HEK293T (cell line): Measurements from ENCODE around the gene TNFRSF18.

Source experiments
- CTCF ChIA-PET: fragments of 350-600 bp; formaldehyde crosslinking; extraction: SDS; loops from one replicate; lab custom pipeline; 2021; ENCODE audit warnings: antibody characterized with exemption, inconsistent platforms; lab: Yijun Ruan, JAX
- POLR2A ChIA-PET: fragments of 350-600 bp; formaldehyde crosslinking; extraction: SDS; loops from one replicate; lab custom pipeline; 2020; ENCODE audit warnings: antibody characterized with exemption, inconsistent platforms; lab: Yijun Ruan, JAX
- DNase-seq: peaks from one replicate; pipeline ENCODE4 v3.0.0; 2012; ENCODE audit warnings: mixed read lengths; ENCODE audit errors: extremely low spot score
- ARNT ChIP-seq: fragments of 450-650 bp; IDR thresholded peaks from 2 replicates; pipeline ENCODE4 v1.6.1; 2017; ENCODE audit warnings: mild to moderate bottlenecking
- BHLHE40 ChIP-seq: fragments of 450-650 bp; IDR thresholded peaks from 2 replicates; pipeline ENCODE4 v1.6.1; 2016; ENCODE audit warnings: mild to moderate bottlenecking, moderate library complexity, borderline replicate concordance
- CTBP1 ChIP-seq: fragments of 450-650 bp; IDR thresholded peaks from 2 replicates; pipeline ENCODE4 v1.6.1; 2016; ENCODE audit warnings: borderline replicate concordance
- ELF4 ChIP-seq: fragments of 450-650 bp; IDR thresholded peaks from 2 replicates; pipeline ENCODE4 v1.6.1; 2017; ENCODE audit warnings: antibody characterized with exemption
- FOXA1 ChIP-seq: fragments of 450-650 bp; IDR thresholded peaks from 2 replicates; pipeline ENCODE4 v1.6.1; 2016; ENCODE audit warnings: mild to moderate bottlenecking
- FOXK2 ChIP-seq: fragments of 450-650 bp; IDR thresholded peaks from 2 replicates; pipeline ENCODE4 v1.6.1; 2016; ENCODE audit warnings: mild to moderate bottlenecking
- FOXM1 ChIP-seq: fragments of 450-650 bp; IDR thresholded peaks from 2 replicates; pipeline ENCODE4 v1.6.1; 2017; ENCODE audit warnings: mild to moderate bottlenecking, borderline replicate concordance
- HDGF ChIP-seq: fragments of 450-650 bp; IDR thresholded peaks from 2 replicates; pipeline ENCODE4 v1.6.1; 2017; ENCODE audit warnings: antibody characterized with exemption, borderline replicate concordance
- L3MBTL2 ChIP-seq: fragments of 450-650 bp; conservative IDR thresholded peaks from 2 replicates; pipeline ENCODE4 v1.6.1; 2016; ENCODE audit warnings: mild to moderate bottlenecking
- LEF1 ChIP-seq: fragments of 450-650 bp; IDR thresholded peaks from 2 replicates; pipeline ENCODE4 v1.6.1; 2017; ENCODE audit warnings: mild to moderate bottlenecking, borderline replicate concordance
- NFRKB ChIP-seq: fragments of 450-650 bp; IDR thresholded peaks from 2 replicates; pipeline ENCODE4 v1.6.1; 2016; ENCODE audit warnings: mild to moderate bottlenecking, moderate library complexity
- PKNOX1 ChIP-seq: fragments of 450-650 bp; IDR thresholded peaks from 2 replicates; pipeline ENCODE4 v1.6.1; 2016
- SP1 ChIP-seq: fragments of 450-650 bp; IDR thresholded peaks from 2 replicates; pipeline ENCODE4 v1.6.1; 2017
- SUZ12 ChIP-seq: fragments of 450-650 bp; IDR thresholded peaks from 2 replicates; pipeline ENCODE4 v1.6.1; 2016; ENCODE audit warnings: mild to moderate bottlenecking
- TARDBP ChIP-seq: fragments of 450-650 bp; IDR thresholded peaks from 2 replicates; pipeline ENCODE4 v1.6.1; 2016
- ZNF384 ChIP-seq: fragments of 450-650 bp; IDR thresholded peaks from 2 replicates; pipeline ENCODE4 v1.6.1; 2016

The TNFRSF18 gene

GRCh38 chr1:1164701-1165451 is 41.5 kb downstream of the TNFRSF18 start:
- ChIA-PET CTCF (no interaction called here), POLR2A (no interaction called here)
- no peak for TF ChIP-seq FOXM1
- TF ChIP-seq PKNOX1 = no peak
- TF ChIP-seq ARNT = no peak
- TF ChIP-seq LEF1 = no peak
- TF ChIP-seq TARDBP = no peak
- TF ChIP-seq CTBP1 = no peak
- TF ChIP-seq HDGF = no peak
- TF ChIP-seq NFRKB = no peak
- TF ChIP-seq BHLHE40 = no peak
- no peak for TF ChIP-seq L3MBTL2
- no peak for TF ChIP-seq SUZ12
- no peak for TF ChIP-seq FOXK2
- no peak for TF ChIP-seq FOXA1
- no peak for TF ChIP-seq ZNF384
- TF ChIP-seq ELF4 = no peak
- TF ChIP-seq SP1 = no peak
- no peak for DNase-seq

GRCh38 chr1:1164361-1164700 is 42.1 kb downstream of the TNFRSF18 start:
- DNase-seq = no peak
- CTCF ChIA-PET = no interaction called here
- TF ChIP-seq CTBP1 = no peak
- POLR2A ChIA-PET = no interaction called here

- DNase-seq = no peak
- ChIA-PET POLR2A (no interaction called here), CTCF (no interaction called here)
- TF ChIP-seq CTBP1 = no peak
- no peak for TF ChIP-seq ARNT
- no peak for TF ChIP-seq ZNF384
- no peak for TF ChIP-seq FOXK2
- no peak for TF ChIP-seq BHLHE40
- TF ChIP-seq SP1 = no peak
- TF ChIP-seq FOXM1 = no peak
- TF ChIP-seq L3MBTL2 = no peak
- no peak for TF ChIP-seq NFRKB
- TF ChIP-seq HDGF = no peak
- TF ChIP-seq ELF4 = no peak
- no peak for TF ChIP-seq SUZ12
- no peak for TF ChIP-seq TARDBP
- TF ChIP-seq FOXA1 = no peak
- no peak for TF ChIP-seq LEF1
- TF ChIP-seq PKNOX1 = no peak
Measured at GRCh38 chr1:1163538-1164070, 42.8 kb downstream of the TNFRSF18 start.

GRCh38 chr1:1162597-1163537 is 43.5 kb downstream of the TNFRSF18 start:
- DNase-seq = no peak
- ChIA-PET CTCF (no interaction called here), POLR2A (no interaction called here)
- no peak for TF ChIP-seq FOXA1
- no peak for TF ChIP-seq FOXM1
- no peak for TF ChIP-seq HDGF
- TF ChIP-seq CTBP1 = no peak
- TF ChIP-seq SP1 = no peak
- no peak for TF ChIP-seq PKNOX1
- TF ChIP-seq BHLHE40 = no peak
- TF ChIP-seq TARDBP = no peak
- TF ChIP-seq NFRKB = no peak

GRCh38 chr1:1161683-1162079 is 44.7 kb downstream of the TNFRSF18 start:
- no peak for DNase-seq
- TF ChIP-seq FOXM1 (no peak), BHLHE40 (no peak), L3MBTL2 (no peak), NFRKB (no peak), ZNF384 (no peak), LEF1 (no peak), PKNOX1 (no peak), SUZ12 (no peak), TARDBP (no peak)
- POLR2A ChIA-PET = no interaction called here
- CTCF ChIA-PET = no interaction called here
